IMR-90 (cell line): Measurements from ENCODE around the gene PTK7. TPM values are rescaled to one million over a fixed set of nuclear protein-coding genes. Genes with fewer than 3 reads are reported as not detected.

Experiments
- ATAC-seq: fragments of 200-7000 bp; cut with Tn5 transposase; 2 replicates; pipeline ENCODE4 v1.9.1; 2020; ENCODE audit warnings: low read depth, mild to moderate bottlenecking, moderate library complexity
- BruUV-seq: library from RNA; stranded (reverse); fragments of 400-500 nt; replicated peaks from 2 replicates; lab custom pipeline; 2021; lab: Mats Ljungman, UMichigan
- CTCF ChIA-PET: fragments of 300-600 bp; formaldehyde crosslinking; extraction: SDS; loops from one replicate; lab custom pipeline; 2021; ENCODE audit warnings: antibody characterized with exemption; lab: Yijun Ruan, JAX
- POLR2A ChIA-PET: fragments of 300-600 bp; sonication (Branson Sonifier 250); formaldehyde crosslinking; loops from one replicate; lab custom pipeline; 2022; ENCODE audit warnings: antibody characterized with exemption; ENCODE audit not compliant: unreplicated experiment; lab: Charles Lee
- DNase-seq: peaks from one replicate; pipeline ENCODE4 v3.0.0; 2013
- H2AFZ ChIP-seq: replicated peaks from 2 replicates; pipeline ENCODE3; 2013; ENCODE audit warnings: low read length, mild to moderate bottlenecking; ENCODE audit not compliant: poor library complexity
- H2AK5ac ChIP-seq: 2 replicates; pipeline ENCODE4 v1.6.1; 2013; ENCODE audit warnings: low read depth, low read length, inconsistent platforms
- H2AK9ac ChIP-seq: replicated peaks from 2 replicates; pipeline ENCODE3; 2013; ENCODE audit warnings: mild to moderate bottlenecking, low read depth, low read length, moderate library complexity; ENCODE audit not compliant: poor library complexity
- H2BK120ac ChIP-seq: 2 replicates; pipeline ENCODE4 v1.6.1; 2013; ENCODE audit warnings: low read depth, low read length, inconsistent platforms
- H2BK15ac ChIP-seq: 3 replicates; pipeline ENCODE4 v1.6.1; 2013; ENCODE audit warnings: low read depth, low read length, inconsistent platforms
- H2BK20ac ChIP-seq: 2 replicates; pipeline ENCODE4 v1.6.1; 2013; ENCODE audit warnings: low read depth, mild to moderate bottlenecking, inconsistent platforms, low read length, moderate library complexity
- H2BK5ac ChIP-seq: 2 replicates; pipeline ENCODE4 v1.6.1; 2013; ENCODE audit warnings: mild to moderate bottlenecking, low read depth, low read length, inconsistent platforms; ENCODE audit not compliant: poor library complexity, severe bottlenecking
- H3K14ac ChIP-seq: replicated peaks from 2 replicates; pipeline ENCODE4 v1.6.1; 2013; ENCODE audit warnings: low read depth, low read length, inconsistent platforms
- H3K18ac ChIP-seq: 2 replicates; pipeline ENCODE4 v1.6.1; 2013; ENCODE audit warnings: low read depth, low read length, control low read depth
- H3K23ac ChIP-seq: 2 replicates; pipeline ENCODE4 v1.6.1; 2013; ENCODE audit warnings: low read depth, low read length, inconsistent platforms
- H3K27ac ChIP-seq: 2 replicates; pipeline ENCODE4 v1.5.1; 2013; ENCODE audit warnings: mild to moderate bottlenecking, control low read depth, low read length; ENCODE audit not compliant: insufficient read depth
- H3K27me3 ChIP-seq: 2 replicates; pipeline ENCODE4 v1.6.1; 2013; ENCODE audit warnings: low read length; ENCODE audit not compliant: control insufficient read depth, insufficient read depth
- H3K36me3 ChIP-seq: 2 replicates; pipeline ENCODE4 v1.6.1; 2013; ENCODE audit warnings: low read length, mixed read lengths; ENCODE audit not compliant: control insufficient read depth, insufficient read depth
- H3K4ac ChIP-seq: 2 replicates; pipeline ENCODE4 v1.6.1; 2013; ENCODE audit warnings: low read depth, low read length, inconsistent platforms
- H3K4me1 ChIP-seq: 2 replicates; pipeline ENCODE4 v1.6.1; 2013; ENCODE audit warnings: low read length, mixed read lengths; ENCODE audit not compliant: control insufficient read depth, insufficient read depth
- H3K4me2 ChIP-seq: 2 replicates; pipeline ENCODE4 v1.6.1; 2013; ENCODE audit warnings: low read depth, mild to moderate bottlenecking, control low read depth, low read length, moderate library complexity
- H3K4me3 ChIP-seq: 2 replicates; pipeline ENCODE4 v1.5.1; 2013; ENCODE audit warnings: low read depth, mild to moderate bottlenecking, control low read depth, low read length, moderate library complexity; ENCODE audit not compliant: insufficient read depth
- H3K56ac ChIP-seq: 2 replicates; pipeline ENCODE4 v1.6.1; 2013; ENCODE audit warnings: low read length, inconsistent platforms; ENCODE audit not compliant: insufficient read depth; ENCODE audit errors: extremely low read depth
- H3K79me1 ChIP-seq, 2 experiments: 2 replicates each; pipeline ENCODE4 v1.6.1; 2013; ENCODE audit warnings: low read length in 2 of 2, inconsistent platforms in 1 of 2, low read depth in 1 of 2
- H3K9ac ChIP-seq: 2 replicates; pipeline ENCODE4 v1.6.1; 2013; ENCODE audit warnings: low read depth, low read length, control low read depth
- H3K9me1 ChIP-seq: 2 replicates; pipeline ENCODE4 v1.6.1; 2013; ENCODE audit warnings: low read length, inconsistent platforms; ENCODE audit not compliant: insufficient read depth
- H3K9me3 ChIP-seq: 2 replicates; pipeline ENCODE4 v1.6.1; 2013; ENCODE audit warnings: low read length; ENCODE audit not compliant: control insufficient read depth, insufficient read depth
- H4K20me1 ChIP-seq: 2 replicates; pipeline ENCODE4 v1.6.1; 2013; ENCODE audit warnings: low read length, inconsistent platforms; ENCODE audit not compliant: insufficient read depth
- H4K5ac ChIP-seq: 2 replicates; pipeline ENCODE4 v1.6.1; 2013; ENCODE audit warnings: mild to moderate bottlenecking, low read depth, low read length, control low read depth
- H4K8ac ChIP-seq, 2 experiments: 2 replicates each; pipeline ENCODE4 v1.6.1; 2013; ENCODE audit warnings: low read depth in 2 of 2, low read length in 2 of 2, control low read depth in 1 of 2, inconsistent platforms in 1 of 2
- H4K91ac ChIP-seq: 2 replicates; pipeline ENCODE4 v1.6.1; 2013; ENCODE audit warnings: low read depth, low read length, inconsistent platforms; ENCODE audit not compliant: insufficient read depth
- BHLHE40 ChIP-seq: fragments of 150-350 bp; IDR thresholded peaks from 2 replicates; pipeline ENCODE4 v1.6.1; 2016; ENCODE audit warnings: mild to moderate bottlenecking, low read depth, low read length
- USF2 ChIP-seq: fragments of 150-350 bp; IDR thresholded peaks from 2 replicates; pipeline ENCODE4 v1.6.1; 2017; ENCODE audit warnings: mild to moderate bottlenecking, antibody characterized with exemption, low read length, low read depth
- WGBS, 2 experiments: methylation state at CpG; one replicate each; pipeline versions ENCODE4 v1.1.5 to v1.1.7; 2013; ENCODE audit warnings: missing lambda C conversion rate in 2 of 2; ENCODE audit not compliant: insufficient read length in 1 of 2; ENCODE audit errors: extremely low coverage in 2 of 2; 5-methylcytosine and 5-hydroxymethylcytosine counted together
- dilution Hi-C: fragments of 300-500 bp; cut with HindIII; formaldehyde crosslinking; loops from one replicate; pipeline ENCODE4 v1.14.3; 2018; ENCODE audit warnings: low sequenced_read_pairs; ENCODE audit not compliant: unreplicated experiment
- in situ Hi-C: fragments of 300-500 bp; cut with MboI; formaldehyde crosslinking; loops from 3 replicates; pipeline ENCODE4 v1.14.3; 2019; ENCODE audit warnings: low sequenced_read_pairs, inconsistent platforms, mixed read lengths
- intact Hi-C: fragments of 100-400 bp; cut with micrococcal nuclease; formaldehyde crosslinking; loops from 2 replicates; pipeline ENCODE4 v1.10.0; 2022
- polyA plus RNA-seq, 3 experiments: library from polyadenylated mRNA; depleted of rRNA; stranded (reverse); fragments of >200 nt; gene quantifications; 2 replicates each; pipeline ENCODE4 v1.2.3, GENCODE V29; 2012; ENCODE audit warnings: low replicate concordance in 1 of 3
- total RNA-seq: library from RNA; depleted of rRNA; stranded (reverse); fragments of >200 nt; gene quantifications from 2 replicates; pipeline ENCODE4 v1.2.3, GENCODE V29; 2012

PTK7 gene
- total and polyA plus RNA-seq, 2 of the 4 experiments (the other 2 are of a cell fraction), result 47.1 to 142 TPM

GRCh38 chr6:43037706-43038105 is 38.4 kb upstream of the PTK7 start:
- Histone ChIP-seq H3K27ac (no peak overlapping the region), H3K4me2 (no peak overlapping the region), H2BK15ac (no peak overlapping the region), H4K91ac (no peak overlapping the region), H3K4me3 (no peak overlapping the region), H3K79me1 (peaks cover 7 to 9% of the 10 kb centered on the region in 2 experiments; a peak in 2 of 4 replicates), H3K23ac (no peak overlapping the region), H4K20me1 (0 out of 2 replicates have a peak, but pooled peaks cover 3% of the 10 kb centered on the region), H3K9ac (no peak overlapping the region), H2AK9ac (no peak overlapping the region), H2BK120ac (no peak overlapping the region), H2AK5ac (no peak overlapping the region), H3K27me3 (no peaks in the 10 kb centered on the region), H4K5ac (no peak overlapping the region), H3K36me3 (peaks cover 58% of the 10 kb centered on the region), H3K18ac (no peak overlapping the region), H3K9me1 (no peaks in the 10 kb centered on the region), H4K8ac (no peak overlapping the region), H3K9me3 (no peaks in the 10 kb centered on the region), H3K56ac (no peak overlapping the region), H2BK5ac (no peak overlapping the region), H3K4ac (no peak overlapping the region), H3K14ac (no peak overlapping the region), H2BK20ac (no peak overlapping the region), H2AFZ (no peak overlapping the region), H3K4me1 (no peaks in the 10 kb centered on the region)
- no peak for TF ChIP-seq BHLHE40
- no peak for TF ChIP-seq USF2
- no peak for DNase-seq
- BruUV-seq, result no TSS peak
- CTCF ChIA-PET, result no interaction called here
- ATAC-seq, result no peak
- intact Hi-C loops, result no loop called here
- 100% methylated on average over 4 of the region's 9 CpGs; no CpG with 5 or more reads in 1 of the 2 experiments for WGBS, 2 experiments
- in situ Hi-C loops, result no loop called here
- POLR2A ChIA-PET, result no interaction called here
- dilution Hi-C loops, result no loop called here
